ENCODE data around the gene MDH1B.
A peak's percentile ranks its signal among the peaks of the same experiment; 100 is the strongest.
"Not testable (repeated sequence)": the region's sequence is repeated elsewhere in the genome, so short reads cannot be mapped to it uniquely, and the experiment has no call there.

MDH1B gene

DNA sequence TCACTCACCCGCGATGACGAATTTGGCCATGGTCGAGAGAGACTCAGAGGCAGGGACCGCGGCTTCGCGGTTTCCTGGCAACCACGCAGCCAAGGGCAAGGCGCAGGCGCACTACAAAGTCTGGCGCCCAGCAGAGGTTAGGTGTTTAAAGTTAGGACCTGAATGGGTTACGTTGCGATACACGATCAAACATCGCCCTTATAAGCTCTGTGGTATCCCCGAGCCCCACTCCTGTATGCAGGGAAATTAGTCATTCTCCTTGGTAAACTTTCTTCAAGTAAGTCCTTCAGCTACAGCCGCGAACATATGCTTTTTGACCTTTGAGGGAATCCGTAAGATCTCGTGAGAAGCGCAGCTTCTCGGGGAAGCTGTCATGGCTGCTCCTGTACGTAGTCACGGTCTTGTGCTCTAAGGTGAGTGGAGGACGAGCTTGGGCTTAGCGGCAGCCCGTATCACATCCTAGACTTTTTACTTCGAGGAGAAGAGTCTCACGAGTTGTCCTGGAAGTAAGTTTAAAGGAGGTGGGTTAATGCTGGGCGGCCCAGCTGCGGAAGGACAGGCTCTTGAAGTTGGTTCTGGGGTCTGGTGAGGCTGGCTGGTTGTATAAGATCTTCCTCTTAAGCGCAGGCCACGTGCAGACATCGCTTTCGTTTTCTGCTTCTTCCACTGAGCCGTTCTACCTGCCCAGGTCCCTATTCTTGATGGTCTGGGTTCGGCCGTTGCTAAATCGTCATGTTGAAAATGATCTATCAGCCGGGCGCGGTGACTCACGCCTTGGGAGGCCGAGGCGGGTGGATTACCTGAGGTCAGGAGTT lies at the start of gene MDH1B, which contains the start of gene FASTKD2:
Gene MDH1B, minus strand, starts transcription at position 87 of the 815 bp plus-strand sequence. Its CDS starts 57 bp downstream, at position 30.
Gene FASTKD2, plus strand, starts transcription at position 365 of the 815 bp plus-strand sequence. CDS start 1,088 bp downstream, outside the sequence.
- peak; percentile 95 for DNase-seq (ENCODE audit: low read depth)
- TF ChIP-seq, protein P1, sequence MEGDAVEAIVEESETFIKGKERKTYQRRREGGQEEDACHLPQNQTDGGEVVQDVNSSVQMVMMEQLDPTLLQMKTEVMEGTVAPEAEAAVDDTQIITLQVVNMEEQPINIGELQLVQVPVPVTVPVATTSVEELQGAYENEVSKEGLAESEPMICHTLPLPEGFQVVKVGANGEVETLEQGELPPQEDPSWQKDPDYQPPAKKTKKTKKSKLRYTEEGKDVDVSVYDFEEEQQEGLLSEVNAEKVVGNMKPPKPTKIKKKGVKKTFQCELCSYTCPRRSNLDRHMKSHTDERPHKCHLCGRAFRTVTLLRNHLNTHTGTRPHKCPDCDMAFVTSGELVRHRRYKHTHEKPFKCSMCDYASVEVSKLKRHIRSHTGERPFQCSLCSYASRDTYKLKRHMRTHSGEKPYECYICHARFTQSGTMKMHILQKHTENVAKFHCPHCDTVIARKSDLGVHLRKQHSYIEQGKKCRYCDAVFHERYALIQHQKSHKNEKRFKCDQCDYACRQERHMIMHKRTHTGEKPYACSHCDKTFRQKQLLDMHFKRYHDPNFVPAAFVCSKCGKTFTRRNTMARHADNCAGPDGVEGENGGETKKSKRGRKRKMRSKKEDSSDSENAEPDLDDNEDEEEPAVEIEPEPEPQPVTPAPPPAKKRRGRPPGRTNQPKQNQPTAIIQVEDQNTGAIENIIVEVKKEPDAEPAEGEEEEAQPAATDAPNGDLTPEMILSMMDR (conservative IDR thresholded peaks at IDR 0.05; ENCODE audit: low read length) = no peak
- peak within 1 kb of the TSS; percentile 80 for H3K4me3 ChIP-seq (ENCODE audit: low read length)

DNA sequence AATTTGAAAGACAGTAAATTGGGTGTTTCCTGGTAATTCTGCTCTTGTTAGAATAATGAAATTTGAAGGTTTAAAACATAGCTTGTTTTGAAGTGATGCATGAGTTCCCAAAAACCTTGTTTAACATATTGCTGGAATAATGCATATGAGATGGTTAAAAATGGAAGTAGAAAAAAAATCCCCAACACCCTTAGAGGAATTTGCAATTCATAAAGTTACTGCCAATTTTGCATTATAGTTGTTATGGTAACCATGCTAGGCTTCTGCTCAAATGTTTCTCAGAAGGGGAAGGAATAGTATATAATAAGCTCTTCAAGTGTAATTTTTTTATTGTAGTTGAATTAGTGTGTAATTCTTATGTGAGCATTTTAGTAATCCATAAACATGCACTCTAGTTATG lies 49.4 kb upstream of the MDH1B start:
- DNase-seq (ENCODE audit: low read depth) = no peak
- TF ChIP-seq, protein P1 (conservative IDR thresholded peaks at IDR 0.05; ENCODE audit: low read length) = no peak
- H3K4me3 ChIP-seq (ENCODE audit: low read length) = no peak overlapping the region

DNA sequence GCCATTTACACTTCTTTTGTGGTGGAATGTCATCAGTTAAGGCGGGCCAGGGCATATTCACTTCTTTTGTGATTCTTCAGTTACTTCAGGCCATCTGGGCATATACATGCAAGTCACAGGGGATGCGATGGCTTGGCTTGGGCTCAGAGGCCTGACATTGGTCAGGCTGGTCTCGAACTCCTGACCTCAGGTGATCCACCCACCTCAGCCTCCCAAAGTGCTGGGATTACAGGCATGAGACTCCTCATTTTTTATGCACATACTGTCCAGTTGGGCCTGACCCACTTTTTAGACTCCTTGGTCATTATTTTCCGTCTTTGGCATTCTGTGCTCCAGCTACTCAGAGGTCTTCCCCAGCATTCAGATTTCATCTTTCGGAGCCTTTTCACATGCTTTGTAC lies 47.3 kb upstream of the MDH1B start:
- not testable (repeated sequence) for H3K4me3 ChIP-seq (ENCODE audit: low read length); DNase-seq (ENCODE audit: low read depth)

DNA sequence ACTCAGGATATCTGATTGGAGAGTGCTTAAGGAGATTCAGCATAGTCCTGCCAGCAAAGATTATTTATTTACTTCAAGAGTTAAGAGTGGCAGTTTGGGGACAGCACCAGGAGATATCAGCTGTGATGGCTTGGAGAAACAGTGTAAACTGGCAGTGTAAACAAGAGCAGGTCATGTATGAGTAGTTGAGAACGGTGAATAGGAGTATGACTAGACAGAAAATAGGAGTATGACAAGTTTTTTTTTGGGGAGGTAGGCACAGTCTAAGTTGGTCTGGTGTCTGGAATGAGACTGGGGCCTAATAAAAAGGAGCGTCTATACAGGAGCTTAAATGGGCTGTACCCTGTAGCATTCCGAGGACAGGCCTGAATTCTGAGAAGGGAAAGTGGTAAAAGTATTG lies 42.5 kb upstream of the MDH1B start:
- not testable (repeated sequence) for H3K4me3 ChIP-seq (ENCODE audit: low read length)

DNA sequence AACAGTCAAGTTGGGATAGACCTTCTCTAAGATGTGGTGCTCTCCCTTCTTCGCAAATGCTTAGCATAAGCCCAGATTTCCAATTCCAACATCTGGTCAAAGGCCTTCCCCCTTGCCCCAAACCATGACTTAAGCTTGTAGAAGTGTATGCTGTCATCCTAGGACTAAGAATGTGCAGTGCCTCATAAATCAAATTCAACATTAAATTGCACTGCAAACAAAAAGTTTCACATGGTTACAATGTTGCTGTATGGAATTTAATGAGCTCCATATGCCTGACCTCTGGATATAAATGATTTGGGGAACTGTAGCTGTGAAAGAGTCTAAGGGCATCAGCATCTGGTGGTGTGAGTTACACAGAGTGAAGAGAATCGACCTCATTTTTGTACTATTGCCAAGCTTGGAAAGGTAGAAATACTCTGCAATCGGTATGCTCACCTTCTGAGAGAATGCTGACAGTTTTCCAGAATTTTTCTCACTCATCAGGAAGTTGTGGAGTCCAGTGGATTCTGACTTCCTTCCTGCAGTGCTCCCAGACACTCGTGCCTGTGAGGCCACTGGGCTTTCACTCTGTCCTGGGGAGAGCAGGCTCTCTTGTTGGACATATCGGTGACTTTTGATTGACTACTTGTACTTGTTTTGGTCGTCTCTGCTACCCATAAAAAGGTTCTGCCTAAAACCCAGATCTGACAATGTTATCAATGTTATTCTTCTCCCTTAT lies 40.9 kb upstream of the MDH1B start:
- TF ChIP-seq, protein P1 (conservative IDR thresholded peaks at IDR 0.05; ENCODE audit: low read length) = no peak
- H3K4me3 ChIP-seq (ENCODE audit: low read length) = no peak overlapping the region
- DNase-seq (ENCODE audit: low read depth) = peak; percentile 83

More for the DNA sequence above, 42.5 kb upstream of the MDH1B start:
- not testable (repeated sequence) for DNase-seq (ENCODE audit: low read depth)

DNA sequence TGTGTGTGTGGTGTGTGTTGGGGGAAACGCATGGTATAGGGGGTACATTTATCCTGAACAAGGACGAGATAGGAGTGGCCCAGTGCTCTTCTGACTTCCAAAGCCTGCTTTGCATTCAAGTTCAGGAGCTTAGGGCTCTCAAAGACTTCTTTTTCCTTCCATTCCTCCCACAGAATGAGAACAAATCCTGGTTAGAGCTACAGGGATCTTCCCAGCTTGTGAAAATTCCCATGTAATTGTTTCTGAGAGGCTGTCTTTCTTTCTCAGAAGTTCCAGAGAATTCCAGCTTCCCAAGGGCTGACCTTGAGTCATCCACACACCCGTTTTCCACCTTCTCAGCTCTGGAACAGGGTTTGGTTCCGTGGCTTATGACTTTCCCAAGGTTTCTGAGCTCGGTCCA lies 39.2 kb upstream of the MDH1B start:
- no peak overlapping the region for H3K4me3 ChIP-seq (ENCODE audit: low read length)
- DNase-seq (ENCODE audit: low read depth) = peak; percentile 5
- TF ChIP-seq, protein P1 (conservative IDR thresholded peaks at IDR 0.05; ENCODE audit: low read length) = no peak

DNA sequence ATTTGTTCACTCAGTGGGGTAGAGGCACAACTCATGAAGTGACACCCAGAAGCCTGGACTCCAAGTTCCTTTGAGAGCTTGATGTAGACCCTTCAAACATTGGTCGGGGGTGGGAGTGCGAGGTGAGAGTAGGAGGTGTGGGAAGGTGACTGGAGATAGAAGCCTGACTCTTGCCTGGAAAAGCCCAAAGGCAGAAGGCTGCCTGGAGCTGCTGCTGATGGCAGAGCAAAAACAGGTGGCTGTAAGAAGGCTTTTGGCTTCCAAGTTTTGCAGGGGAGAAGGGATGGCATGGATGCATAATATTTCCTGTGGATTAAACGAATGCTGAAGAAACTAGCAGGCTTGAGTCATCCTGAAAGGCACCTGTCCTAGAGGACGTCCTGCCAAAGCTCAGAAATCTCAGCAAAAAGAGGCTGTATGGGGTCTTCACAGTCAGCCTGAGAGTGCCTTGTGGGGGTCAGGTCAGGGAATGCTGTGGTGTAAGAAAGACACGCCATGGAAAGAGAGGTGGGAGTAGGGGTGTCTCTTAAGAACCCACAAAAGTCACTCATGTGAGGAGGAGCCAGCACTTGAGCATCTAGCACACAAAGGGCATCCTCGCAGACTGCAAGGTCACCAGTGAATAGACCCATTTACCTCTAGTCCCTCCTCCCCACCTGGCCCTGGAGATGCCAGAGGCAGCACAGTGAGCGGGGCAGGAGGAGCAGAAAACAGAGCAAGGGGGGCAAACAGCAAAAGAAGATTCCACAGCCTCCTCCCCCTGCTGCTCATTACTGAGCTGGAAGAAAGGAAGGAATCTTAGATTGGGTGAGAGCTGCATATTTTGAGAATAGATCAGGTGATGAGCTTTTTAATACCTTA lies 37.8 kb upstream of the MDH1B start:
- H3K4me3 ChIP-seq (ENCODE audit: low read length) = no peak overlapping the region
- TF ChIP-seq, protein P1 (conservative IDR thresholded peaks at IDR 0.05; ENCODE audit: low read length) = no peak
- no peak for DNase-seq (ENCODE audit: low read depth)

All from AG10803 (cell line).